GM06990 (cell line): ENCODE results near the gene PSMD13.

Experiments used
- DNase-seq: peaks from one replicate; pipeline ENCODE4 v3.0.0-alpha.2; 2011; ENCODE audit not compliant: insufficient read length; ENCODE audit errors: extremely low read depth
- H3K27me3 ChIP-seq: replicated peaks from 2 replicates; pipeline ENCODE4 v1.6.0; 2011; ENCODE audit warnings: low read length; ENCODE audit not compliant: control insufficient read depth, insufficient read depth
- H3K36me3 ChIP-seq: 2 replicates; pipeline ENCODE4 v1.5.1; 2011; ENCODE audit warnings: low read length; ENCODE audit not compliant: control insufficient read depth, insufficient read depth
- H3K4me3 ChIP-seq: replicated peaks from 2 replicates; pipeline ENCODE4 v1.5.1; 2011; ENCODE audit warnings: low read depth, mild to moderate bottlenecking, control low read depth, low read length
- TF ChIP-seq, protein P1 (sequence below): IDR thresholded peaks from 2 replicates; pipeline ENCODE4 v1.5.1; 2011; ENCODE audit warnings: low read length, control low read depth, mild to moderate bottlenecking, inconsistent platforms; ENCODE audit not compliant: insufficient read depth, poor library complexity, severe bottlenecking

PSMD13 gene

DNA sequence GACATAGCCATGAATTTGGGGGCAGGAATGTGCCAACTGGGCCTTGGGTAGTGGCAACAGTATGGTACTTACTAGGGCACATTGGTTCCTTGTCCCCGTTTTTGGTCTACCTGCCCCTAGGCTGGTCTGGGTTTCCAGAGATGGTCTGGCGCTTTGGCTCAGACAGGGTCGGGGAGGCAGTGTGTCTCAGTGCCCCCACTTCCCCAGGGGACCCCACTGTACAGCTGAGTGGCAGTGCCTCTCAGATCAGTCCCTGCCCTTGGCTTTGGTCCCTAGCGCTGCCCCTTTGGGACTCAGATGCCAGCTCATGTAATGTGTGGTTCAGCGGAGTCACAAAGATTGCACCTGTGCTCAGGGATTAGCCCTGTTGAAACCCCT, 26.0 kb upstream of the PSMD13 start:
- H3K36me3 ChIP-seq, result peaks cover 44% of the 10 kb centered on the region
- no peak overlapping the region for H3K4me3 ChIP-seq
- TF ChIP-seq, protein P1, sequence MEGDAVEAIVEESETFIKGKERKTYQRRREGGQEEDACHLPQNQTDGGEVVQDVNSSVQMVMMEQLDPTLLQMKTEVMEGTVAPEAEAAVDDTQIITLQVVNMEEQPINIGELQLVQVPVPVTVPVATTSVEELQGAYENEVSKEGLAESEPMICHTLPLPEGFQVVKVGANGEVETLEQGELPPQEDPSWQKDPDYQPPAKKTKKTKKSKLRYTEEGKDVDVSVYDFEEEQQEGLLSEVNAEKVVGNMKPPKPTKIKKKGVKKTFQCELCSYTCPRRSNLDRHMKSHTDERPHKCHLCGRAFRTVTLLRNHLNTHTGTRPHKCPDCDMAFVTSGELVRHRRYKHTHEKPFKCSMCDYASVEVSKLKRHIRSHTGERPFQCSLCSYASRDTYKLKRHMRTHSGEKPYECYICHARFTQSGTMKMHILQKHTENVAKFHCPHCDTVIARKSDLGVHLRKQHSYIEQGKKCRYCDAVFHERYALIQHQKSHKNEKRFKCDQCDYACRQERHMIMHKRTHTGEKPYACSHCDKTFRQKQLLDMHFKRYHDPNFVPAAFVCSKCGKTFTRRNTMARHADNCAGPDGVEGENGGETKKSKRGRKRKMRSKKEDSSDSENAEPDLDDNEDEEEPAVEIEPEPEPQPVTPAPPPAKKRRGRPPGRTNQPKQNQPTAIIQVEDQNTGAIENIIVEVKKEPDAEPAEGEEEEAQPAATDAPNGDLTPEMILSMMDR, result no peak

DNA sequence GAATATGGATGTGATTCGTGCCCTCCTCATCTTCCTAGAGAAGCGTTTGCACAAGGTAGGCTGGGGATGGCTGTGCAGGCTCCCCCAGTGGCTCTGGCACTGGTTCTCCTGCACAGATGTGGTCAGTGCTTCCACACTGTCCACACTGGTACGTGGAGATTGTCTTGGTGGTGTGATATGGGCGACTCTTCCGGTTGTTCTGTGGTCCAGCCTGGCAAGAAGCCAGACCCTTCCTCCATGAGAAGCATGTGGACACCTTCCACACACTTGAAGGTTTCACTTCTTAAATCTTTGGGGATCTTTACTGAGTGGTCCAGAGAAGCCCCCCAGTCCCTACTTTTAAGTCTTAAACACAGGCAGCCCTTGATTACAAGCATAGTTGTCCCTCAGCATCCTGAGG, 25.5 kb upstream of the PSMD13 start:
- Histone ChIP-seq H3K4me3 (no peak overlapping the region), H3K36me3 (peaks cover 46% of the 10 kb centered on the region), H3K27me3 (no peaks in the 10 kb centered on the region)
- DNase-seq, result no peak
- TF ChIP-seq, protein P1, result no peak

More for the DNA sequence above, 26.0 kb upstream of the PSMD13 start:
- no peak for DNase-seq
- no peaks in the 10 kb centered on the region for H3K27me3 ChIP-seq

DNA sequence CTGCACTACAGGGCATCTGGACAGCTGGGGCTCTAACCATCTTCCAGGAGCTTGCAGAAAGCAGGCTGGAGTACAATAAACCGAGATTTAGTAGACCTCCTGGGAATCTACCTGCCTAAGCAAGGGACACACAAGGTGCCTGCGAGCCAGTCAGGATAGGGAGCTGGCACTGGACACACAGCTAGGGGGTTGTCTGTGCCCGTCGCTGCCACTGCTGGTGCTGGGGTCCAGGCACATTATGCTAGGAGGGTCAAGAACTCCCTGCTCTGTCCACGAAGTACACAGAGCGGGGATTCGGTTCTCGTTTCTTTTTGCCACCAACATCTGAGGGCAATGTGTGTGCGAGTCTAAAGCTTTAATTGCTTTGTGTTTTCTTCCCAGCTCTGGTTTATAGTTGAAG, 25.0 kb upstream of the PSMD13 start:
- TF ChIP-seq, protein P1, result no peak
- Histone ChIP-seq H3K27me3 (no peaks in the 10 kb centered on the region), H3K4me3 (no peak overlapping the region), H3K36me3 (peaks cover 47% of the 10 kb centered on the region)
- DNase-seq, result no peak

DNA sequence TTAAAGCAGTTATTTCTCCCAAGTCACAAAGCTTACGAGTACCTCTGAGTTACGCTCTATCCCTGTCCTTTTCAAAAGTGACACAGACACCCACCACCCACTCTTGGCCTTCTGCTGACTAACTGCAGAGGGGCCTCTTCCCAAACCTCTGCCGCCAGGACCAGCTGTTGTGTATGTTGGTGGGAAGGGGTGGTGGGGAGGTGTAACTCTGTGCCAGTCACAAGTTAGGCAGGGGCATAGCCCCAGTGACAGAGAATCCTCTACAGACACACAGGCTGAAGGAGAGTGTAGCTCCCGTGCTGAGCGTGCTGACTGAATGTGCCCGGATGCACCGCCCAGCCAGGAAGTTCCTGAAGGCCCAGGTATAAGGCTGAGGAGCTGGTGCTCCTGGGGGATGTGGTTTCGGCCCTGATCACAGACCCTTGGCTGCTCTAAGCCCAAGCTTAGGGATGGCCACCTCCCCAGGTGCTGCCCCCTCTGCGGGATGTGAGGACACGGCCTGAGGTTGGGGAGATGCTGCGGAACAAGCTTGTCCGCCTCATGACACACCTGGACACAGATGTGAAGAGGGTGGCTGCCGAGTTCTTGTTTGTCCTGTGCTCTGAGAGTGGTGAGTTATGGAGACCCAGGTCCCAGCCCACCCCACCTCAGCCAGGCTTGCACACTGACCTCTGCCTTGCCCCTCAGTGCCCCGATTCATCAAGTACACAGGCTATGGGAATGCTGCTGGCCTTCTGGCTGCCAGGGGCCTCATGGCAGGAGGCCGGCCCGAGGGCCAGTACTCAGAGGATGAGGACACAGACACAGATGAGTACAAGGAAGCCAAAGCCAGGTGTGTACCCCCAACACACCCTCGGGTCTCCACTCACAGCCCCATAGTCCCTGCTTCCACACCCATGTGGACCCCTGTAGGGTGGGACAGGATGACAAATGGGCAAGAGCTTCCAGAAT, 24.4 kb upstream of the PSMD13 start:
- Histone ChIP-seq H3K36me3 (peaks cover 47% of the 10 kb centered on the region), H3K27me3 (no peaks in the 10 kb centered on the region)

DNA sequence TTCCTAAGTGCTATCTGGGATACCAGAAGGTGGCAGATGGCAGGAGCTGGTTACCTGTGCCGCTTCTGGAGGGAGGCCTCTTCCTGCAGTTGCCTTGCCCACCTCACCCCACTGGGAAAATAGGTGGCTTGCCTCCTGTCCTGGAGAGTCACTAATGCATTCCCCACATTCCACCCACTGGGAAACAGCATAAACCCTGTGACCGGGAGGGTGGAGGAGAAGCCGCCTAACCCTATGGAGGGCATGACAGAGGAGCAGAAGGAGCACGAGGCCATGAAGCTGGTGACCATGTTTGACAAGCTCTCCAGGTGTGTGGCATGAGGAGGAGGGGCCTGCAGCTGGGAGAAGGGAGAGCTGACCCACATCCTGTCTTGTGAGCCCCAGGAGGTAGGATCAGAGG, 23.7 kb upstream of the PSMD13 start:
- Histone ChIP-seq H3K4me3 (no peak overlapping the region), H3K36me3 (peaks cover 47% of the 10 kb centered on the region), H3K27me3 (no peaks in the 10 kb centered on the region)
- no peak for DNase-seq
- TF ChIP-seq, protein P1, result no peak

More for the DNA sequence above, 24.4 kb upstream of the PSMD13 start:
- no peak overlapping the region for H3K4me3 ChIP-seq
- TF ChIP-seq, protein P1, result no peak
- DNase-seq, result no peak
